ENCODE measurements around the gene PRRT1B. TPM values are rescaled to one million over a fixed set of nuclear protein-coding genes. Genes with fewer than 3 reads are reported as not detected.

Gene PRRT1B
- total RNA-seq, 4 donors from 2014 or later = 1.6 to 12.3 (median 5.7) TPM; not detected in 1

GRCh38 chr9:131529597-131530545, 15.5 kb upstream of the PRRT1B start:
- no peak for DNase-seq

GRCh38 chr9:131530546-131530919, 14.8 kb upstream of the PRRT1B start:
- in situ Hi-C loops (cut with MboI; ENCODE audit: low pct_ligation_motif_present in 1 of 4, low pct_unique_long_range_greater_than_20kb in 1 of 4, low sequenced_read_pairs in 3 of 4) = no loop called here

More at GRCh38 chr9:131529597-131530545, 15.5 kb upstream of the PRRT1B start:
- Histone ChIP-seq H3K4me1 (peaks cover 12 to 23% (median 16%) of the 10 kb centered on the region in 4 donors), H3K9me3 (no peaks in the 10 kb centered on the region), H3K4me3 (peak overlapping the region; percentile 74 to 100 (median 97)), H3K36me3 (peaks cover 0 to 13% (median 3%) of the 10 kb centered on the region in 4 donors), H3K27ac (peak overlapping the region; percentile 82 to 88 (median 86)), H3K27me3 (no peaks in the 10 kb centered on the region)
- 56% methylated on average over 24 of the region's 24 CpGs; no CpG with 5 or more reads in 1 of the 2 donors for WGBS, 2 donors (ENCODE audit: low coverage in 1 of 2)
- in situ Hi-C loops (cut with MboI; ENCODE audit: low pct_ligation_motif_present in 1 of 4, low pct_unique_long_range_greater_than_20kb in 1 of 4, low sequenced_read_pairs in 3 of 4) = no loop called here
- intact Hi-C loops (cut with DNase I; ENCODE audit: low total_unique reads) = no loop called here
- TF ChIP-seq, protein P1, sequence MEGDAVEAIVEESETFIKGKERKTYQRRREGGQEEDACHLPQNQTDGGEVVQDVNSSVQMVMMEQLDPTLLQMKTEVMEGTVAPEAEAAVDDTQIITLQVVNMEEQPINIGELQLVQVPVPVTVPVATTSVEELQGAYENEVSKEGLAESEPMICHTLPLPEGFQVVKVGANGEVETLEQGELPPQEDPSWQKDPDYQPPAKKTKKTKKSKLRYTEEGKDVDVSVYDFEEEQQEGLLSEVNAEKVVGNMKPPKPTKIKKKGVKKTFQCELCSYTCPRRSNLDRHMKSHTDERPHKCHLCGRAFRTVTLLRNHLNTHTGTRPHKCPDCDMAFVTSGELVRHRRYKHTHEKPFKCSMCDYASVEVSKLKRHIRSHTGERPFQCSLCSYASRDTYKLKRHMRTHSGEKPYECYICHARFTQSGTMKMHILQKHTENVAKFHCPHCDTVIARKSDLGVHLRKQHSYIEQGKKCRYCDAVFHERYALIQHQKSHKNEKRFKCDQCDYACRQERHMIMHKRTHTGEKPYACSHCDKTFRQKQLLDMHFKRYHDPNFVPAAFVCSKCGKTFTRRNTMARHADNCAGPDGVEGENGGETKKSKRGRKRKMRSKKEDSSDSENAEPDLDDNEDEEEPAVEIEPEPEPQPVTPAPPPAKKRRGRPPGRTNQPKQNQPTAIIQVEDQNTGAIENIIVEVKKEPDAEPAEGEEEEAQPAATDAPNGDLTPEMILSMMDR (IDR thresholded peaks at IDR 0.05) = no peak
- TF ChIP-seq POLR2AphosphoS5 (IDR thresholded peaks at IDR 0.05) = no peak
- no peak for TF ChIP-seq POLR2A (IDR thresholded peaks at IDR 0.05)
- TF ChIP-seq EP300 (IDR thresholded peaks at IDR 0.05; ENCODE audit: low read depth) = no peak

GRCh38 chr9:131530920-131531832, 14.1 kb upstream of the PRRT1B start, which contains the start of gene UCK1:
Gene UCK1, minus strand, starts transcription at chr9:131531263. Its CDS starts 89 bp downstream, at chr9:131531174.
- 18% methylated on average over 27 of the region's 103 CpGs; no CpG with 5 or more reads in 1 of the 2 donors for WGBS, 2 donors (ENCODE audit: low coverage in 1 of 2)
- H3K27me3 ChIP-seq = no peaks in the 10 kb centered on the region
- intact Hi-C loops (cut with DNase I; ENCODE audit: low total_unique reads) (no loop called here), in situ Hi-C loops (cut with MboI; ENCODE audit: low pct_ligation_motif_present in 1 of 4, low pct_unique_long_range_greater_than_20kb in 1 of 4, low sequenced_read_pairs in 3 of 4) (no loop called here)
- H3K9me3 ChIP-seq = no peaks in the 10 kb centered on the region
- peaks cover 12 to 23% (median 16%) of the 10 kb centered on the region in 4 donors for H3K4me1 ChIP-seq
- peak within 1 kb of the TSS; percentile 74 to 100 (median 97) for H3K4me3 ChIP-seq
- peaks cover 0 to 13% (median 3%) of the 10 kb centered on the region in 4 donors for H3K36me3 ChIP-seq
- H3K27ac ChIP-seq = peak within 1 kb of the TSS; percentile 82 to 88 (median 86)
- DNase-seq = peak; percentile 77
- TF ChIP-seq POLR2AphosphoS5 (IDR thresholded peaks at IDR 0.05) (peak in 2 of 3 donors; percentile 27 to 76), POLR2A (IDR thresholded peaks at IDR 0.05) (peak; percentile 56), EP300 (IDR thresholded peaks at IDR 0.05; ENCODE audit: low read depth) (no peak)
- TF ChIP-seq, protein P1 (IDR thresholded peaks at IDR 0.05) = peak in 1 of 5 experiments; percentile 2

More at GRCh38 chr9:131530546-131530919, 14.8 kb upstream of the PRRT1B start:
- H3K27ac ChIP-seq = peak overlapping the region; percentile 82 to 88 (median 86)
- peak; percentile 47 for DNase-seq
- H3K4me1 ChIP-seq = peaks cover 12 to 23% (median 16%) of the 10 kb centered on the region in 4 donors
- TF ChIP-seq, protein P1 (IDR thresholded peaks at IDR 0.05) = peak in 4 of 5 experiments; percentile 20 to 53 (median 30)
- TF ChIP-seq POLR2AphosphoS5 (IDR thresholded peaks at IDR 0.05) = no peak
- H3K36me3 ChIP-seq = peaks cover 0 to 13% (median 3%) of the 10 kb centered on the region in 4 donors
- 4% methylated on average over 24 of the region's 29 CpGs; no CpG with 5 or more reads in 1 of the 2 donors for whole genome bisulfite sequencing, 2 donors (ENCODE audit: low coverage in 1 of 2)
- H3K27me3 ChIP-seq = no peaks in the 10 kb centered on the region
- peak overlapping the region; percentile 74 to 100 (median 97) for H3K4me3 ChIP-seq
- H3K9me3 ChIP-seq = no peaks in the 10 kb centered on the region
- intact Hi-C loops (cut with DNase I; ENCODE audit: low total_unique reads) = no loop called here

Measured in transverse colon (tissue), 4 donors.